Measurements from ENCODE around the gene KCTD2. TPM values are rescaled to one million over a fixed set of nuclear protein-coding genes. Genes with fewer than 3 reads are reported as not detected.

Gene KCTD2
- total and polyA plus RNA-seq, 8 donors: 6.3 to 14.6 (median 8.7) TPM

- Histone ChIP-seq H3K9me3 (no peaks in the 10 kb centered on the region), H3K36me3 (no peaks in the 10 kb centered on the region), H3K27me3 (no peaks in the 10 kb centered on the region), H3K4me3 (peak overlapping the region; percentile 26 to 54 (median 36)), H3K4me1 (no peaks in the 10 kb centered on the region), H3K27ac (peak overlapping the region; percentile 46 to 88 (median 62))
- intact Hi-C loops (cut with DNase I): loop anchor here in 1 of 3 donors (10.0 kb wide), 1 partner anchor 70 kb away; the partner anchor contains the start of gene SUMO2
- WGBS, 2 donors: 37 to 38% methylated on average over 19 of the region's 19 CpGs
- DNase-seq: no peak
- no peak for FAIRE-seq
- TF ChIP-seq CTCF (IDR thresholded peaks at IDR 0.05): no peak
- ATAC-seq: no peak
These were observed 67.7 kb downstream of the KCTD2 start for GRCh38 chr17:75114552-75115314.

Other genes with a start within 250 kb of the KCTD2 start
- under 1 TPM in 3 of 6 donors, not detected in 3; 0.03 to 0.12 (median 0.06) TPM for gene GRIN2C, start 187.3 kb upstream of the KCTD2 start, total RNA-seq
- under 1 TPM; 0.09 to 0.15 TPM for gene GRIN2C, start 187.3 kb upstream of the KCTD2 start, polyA plus RNA-seq
- gene FDXR, start 174.2 kb upstream of the KCTD2 start, total RNA-seq: 10 to 100 TPM in 4 of 6 donors, 1 to 10 TPM in 2; 4.3 to 15.1 (median 12.5) TPM
- gene FDXR, start 174.2 kb upstream of the KCTD2 start, polyA plus RNA-seq: 10 to 100 TPM in 1 of 2 donors, 1 to 10 TPM in 1; 8.5 to 11.4 TPM
- under 1 TPM in 1 of 6 donors, not detected in 5; 0.16 TPM for gene FADS6, start 153.6 kb upstream of the KCTD2 start, total RNA-seq
- gene FADS6, start 153.6 kb upstream of the KCTD2 start, polyA plus RNA-seq: under 1 TPM in 1 of 2 donors, not detected in 1; 0.07 TPM
- gene USH1G, start 124.0 kb upstream of the KCTD2 start, total RNA-seq: under 1 TPM in 5 of 6 donors, not detected in 1; 0.03 to 0.17 (median 0.09) TPM
- gene USH1G, start 124.0 kb upstream of the KCTD2 start, polyA plus RNA-seq: under 1 TPM; 0.08 to 0.09 TPM
- gene OTOP2, start 123.0 kb upstream of the KCTD2 start, total RNA-seq: not detected
- gene OTOP2, start 123.0 kb upstream of the KCTD2 start, polyA plus RNA-seq: not detected
- gene OTOP3, start 111.3 kb upstream of the KCTD2 start, total RNA-seq: under 1 TPM; 0.15 to 0.65 (median 0.39) TPM
- under 1 TPM; 0.15 to 0.35 TPM for gene OTOP3, start 111.3 kb upstream of the KCTD2 start, polyA plus RNA-seq
- gene HID1, start 74.5 kb upstream of the KCTD2 start, total RNA-seq: 100 to 1,000 TPM in 5 of 6 donors, 10 to 100 TPM in 1; 76.7 to 145 (median 117) TPM
- 100 to 1,000 TPM; 217 to 262 TPM for gene HID1, start 74.5 kb upstream of the KCTD2 start, polyA plus RNA-seq
- gene CDR2L, start 59.6 kb upstream of the KCTD2 start, total RNA-seq: 10 to 100 TPM in 1 of 6 donors, 1 to 10 TPM in 5; 2.3 to 11.2 (median 3.4) TPM
- gene CDR2L, start 59.6 kb upstream of the KCTD2 start, polyA plus RNA-seq: 1 to 10 TPM; 4.6 to 5.7 TPM
- 10 to 100 TPM; 11.7 to 22.2 (median 14.1) TPM for gene MRPL58, start 34.6 kb upstream of the KCTD2 start, total RNA-seq
- 10 to 100 TPM; 20.9 to 23.6 TPM for gene MRPL58, start 34.6 kb upstream of the KCTD2 start, polyA plus RNA-seq
- gene ATP5PD, start 256 bp upstream of the KCTD2 start, total RNA-seq: 100 to 1,000 TPM in 4 of 6 donors, 10 to 100 TPM in 2; 81.6 to 121 (median 105) TPM
- 100 to 1,000 TPM; 215 to 229 TPM for gene ATP5PD, start 256 bp upstream of the KCTD2 start, polyA plus RNA-seq
- gene SLC16A5, start 40.7 kb downstream of the KCTD2 start, total RNA-seq: 1 to 10 TPM; 2.2 to 5.2 (median 4.0) TPM
- 1 to 10 TPM; 7.8 to 8.8 TPM for gene SLC16A5, start 40.7 kb downstream of the KCTD2 start, polyA plus RNA-seq
- gene ARMC7, start 62.7 kb downstream of the KCTD2 start, total RNA-seq: 1 to 10 TPM; 2.3 to 7.4 (median 3.4) TPM
- gene ARMC7, start 62.7 kb downstream of the KCTD2 start, polyA plus RNA-seq: 1 to 10 TPM; 5.7 to 6.3 TPM
- 10 to 100 TPM; 14.4 to 32.3 (median 18.7) TPM for gene NT5C, start 84.5 kb downstream of the KCTD2 start, total RNA-seq
- gene NT5C, start 84.5 kb downstream of the KCTD2 start, polyA plus RNA-seq: 10 to 100 TPM; 62.5 to 76.3 TPM
- gene JPT1, start 107.3 kb downstream of the KCTD2 start, total RNA-seq: 10 to 100 TPM in 3 of 6 donors, 1 to 10 TPM in 3; 7.5 to 32.9 (median 11.9) TPM
- 10 to 100 TPM; 21.8 to 33.1 TPM for gene JPT1, start 107.3 kb downstream of the KCTD2 start, polyA plus RNA-seq
- 100 to 1,000 TPM; 102 to 178 (median 141) TPM for gene SUMO2, start 135.7 kb downstream of the KCTD2 start, total RNA-seq
- gene SUMO2, start 135.7 kb downstream of the KCTD2 start, polyA plus RNA-seq: 10 to 100 TPM; 38.1 to 62.6 TPM
- 10 to 100 TPM; 21.0 to 33.1 (median 23.0) TPM for gene NUP85, start 158.5 kb downstream of the KCTD2 start, total RNA-seq
- gene NUP85, start 158.5 kb downstream of the KCTD2 start, polyA plus RNA-seq: 100 to 1,000 TPM in 1 of 2 donors, 10 to 100 TPM in 1; 45.7 to 105 TPM
- gene GGA3, start 214.4 kb downstream of the KCTD2 start, total RNA-seq: 10 to 100 TPM; 13.9 to 31.1 (median 20.2) TPM
- 10 to 100 TPM; 25.9 to 39.7 TPM for gene GGA3, start 214.4 kb downstream of the KCTD2 start, polyA plus RNA-seq
- 10 to 100 TPM; 11.3 to 24.1 (median 19.2) TPM for gene MRPS7, start 214.7 kb downstream of the KCTD2 start, total RNA-seq
- 10 to 100 TPM; 23.3 to 34.0 TPM for gene MRPS7, start 214.7 kb downstream of the KCTD2 start, polyA plus RNA-seq
- 10 to 100 TPM; 11.7 to 15.4 (median 14.7) TPM for gene MIF4GD, start 224.0 kb downstream of the KCTD2 start, total RNA-seq
- gene MIF4GD, start 224.0 kb downstream of the KCTD2 start, polyA plus RNA-seq: 10 to 100 TPM; 10.6 to 17.6 TPM
- gene SLC25A19, start 242.2 kb downstream of the KCTD2 start, total RNA-seq: 10 to 100 TPM in 1 of 6 donors, 1 to 10 TPM in 5; 4.4 to 10.8 (median 6.7) TPM
- 1 to 10 TPM; 8.5 to 9.3 TPM for gene SLC25A19, start 242.2 kb downstream of the KCTD2 start, polyA plus RNA-seq